ENCODE data around the gene STK11IP. TPM values are rescaled to one million over a fixed set of nuclear protein-coding genes. Genes with fewer than 3 reads are reported as not detected.

STK11IP gene
- total and polyA plus RNA-seq, 2 of the 13 experiments (the other 11 are each of a cell fraction or from before 2014, with no cell fraction given), result 12.8 to 24.0 TPM

DNA sequence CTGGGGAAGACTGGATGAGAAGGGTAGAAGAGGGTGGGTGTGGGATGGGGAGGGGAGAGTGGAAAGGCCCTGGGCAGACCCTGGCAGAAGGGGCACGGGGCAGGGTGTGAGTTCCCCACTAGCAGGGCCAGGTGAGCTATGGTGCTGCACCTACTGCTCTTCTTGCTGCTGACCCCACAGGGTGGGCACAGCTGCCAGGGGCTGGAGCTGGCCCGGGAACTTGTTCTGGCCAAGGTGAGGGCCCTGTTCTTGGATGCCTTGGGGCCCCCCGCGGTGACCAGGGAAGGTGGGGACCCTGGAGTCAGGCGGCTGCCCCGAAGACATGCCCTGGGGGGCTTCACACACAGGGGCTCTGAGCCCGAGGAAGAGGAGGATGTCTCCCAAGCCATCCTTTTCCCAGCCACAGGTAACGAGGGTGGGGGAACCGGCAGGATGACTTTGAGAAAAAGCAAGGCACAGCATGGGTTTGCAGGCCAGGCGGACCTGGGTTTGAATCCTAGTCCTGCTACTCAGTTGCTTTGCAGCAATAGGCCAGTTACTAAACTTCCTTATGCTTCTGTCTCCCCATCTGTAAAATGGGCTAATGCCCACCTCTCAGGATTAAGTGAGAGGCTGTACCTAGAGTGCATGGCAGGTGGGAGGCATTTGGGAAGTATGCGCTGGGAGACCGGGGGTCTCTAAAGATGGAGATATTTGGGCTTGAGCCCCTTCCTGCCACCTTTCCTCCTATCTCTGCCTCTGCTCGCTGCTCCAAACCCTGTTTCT, 25.2 kb upstream of the STK11IP start, which contains the start of gene INHA (continued):
- peak; percentile 75 for TF ChIP-seq HNRNPK (IDR thresholded peaks at IDR 0.05; ENCODE audit: low read depth, low read length, poor library complexity, severe bottlenecking)
- TF ChIP-seq, protein P1, sequence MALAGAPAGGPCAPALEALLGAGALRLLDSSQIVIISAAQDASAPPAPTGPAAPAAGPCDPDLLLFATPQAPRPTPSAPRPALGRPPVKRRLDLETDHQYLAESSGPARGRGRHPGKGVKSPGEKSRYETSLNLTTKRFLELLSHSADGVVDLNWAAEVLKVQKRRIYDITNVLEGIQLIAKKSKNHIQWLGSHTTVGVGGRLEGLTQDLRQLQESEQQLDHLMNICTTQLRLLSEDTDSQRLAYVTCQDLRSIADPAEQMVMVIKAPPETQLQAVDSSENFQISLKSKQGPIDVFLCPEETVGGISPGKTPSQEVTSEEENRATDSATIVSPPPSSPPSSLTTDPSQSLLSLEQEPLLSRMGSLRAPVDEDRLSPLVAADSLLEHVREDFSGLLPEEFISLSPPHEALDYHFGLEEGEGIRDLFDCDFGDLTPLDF (CRISPR knock-in tag; IDR thresholded peaks at IDR 0.05), result 0 out of 2 replicates have a peak, but pooled peaks have one; percentile 26
- TF ChIP-seq, protein P2, sequence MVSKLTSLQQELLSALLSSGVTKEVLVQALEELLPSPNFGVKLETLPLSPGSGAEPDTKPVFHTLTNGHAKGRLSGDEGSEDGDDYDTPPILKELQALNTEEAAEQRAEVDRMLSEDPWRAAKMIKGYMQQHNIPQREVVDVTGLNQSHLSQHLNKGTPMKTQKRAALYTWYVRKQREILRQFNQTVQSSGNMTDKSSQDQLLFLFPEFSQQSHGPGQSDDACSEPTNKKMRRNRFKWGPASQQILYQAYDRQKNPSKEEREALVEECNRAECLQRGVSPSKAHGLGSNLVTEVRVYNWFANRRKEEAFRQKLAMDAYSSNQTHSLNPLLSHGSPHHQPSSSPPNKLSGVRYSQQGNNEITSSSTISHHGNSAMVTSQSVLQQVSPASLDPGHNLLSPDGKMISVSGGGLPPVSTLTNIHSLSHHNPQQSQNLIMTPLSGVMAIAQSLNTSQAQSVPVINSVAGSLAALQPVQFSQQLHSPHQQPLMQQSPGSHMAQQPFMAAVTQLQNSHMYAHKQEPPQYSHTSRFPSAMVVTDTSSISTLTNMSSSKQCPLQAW (CRISPR knock-in tag; IDR thresholded peaks at IDR 0.05), result 0 out of 2 replicates have a peak, but pooled peaks have one; percentile 10
- TF ChIP-seq GTF3A (CRISPR knock-in tag; conservative IDR thresholded peaks at IDR 0.05), result 0 out of 2 replicates have a peak, but pooled peaks have one; percentile 76
- peak; percentile 48; the same call in 1 of the 2 replicates for TF ChIP-seq ZNF546 (CRISPR knock-in tag; conservative IDR thresholded peaks at IDR 0.05)
- TF ChIP-seq HNRNPL (IDR thresholded peaks at IDR 0.05; ENCODE audit: low read depth, low read length), result peak; percentile 91
- peak; percentile 10; the same call in 1 of the 2 replicates for TF ChIP-seq HIVEP1 (CRISPR knock-in tag; IDR thresholded peaks at IDR 0.05)
- TF ChIP-seq ZSCAN22 (CRISPR knock-in tag; IDR thresholded peaks at IDR 0.05), result 0 out of 2 replicates have a peak, but pooled peaks have one; percentile 2
- TF ChIP-seq ZNF678 (CRISPR knock-in tag; IDR thresholded peaks at IDR 0.05), result 0 out of 2 replicates have a peak, but pooled peaks have one; percentile 42
- 0 out of 2 replicates have a peak, but pooled peaks have one; percentile 8 for TF ChIP-seq ZNF570 (CRISPR knock-in tag; IDR thresholded peaks at IDR 0.05; ENCODE audit: borderline replicate concordance)
- TF ChIP-seq, protein P3, sequence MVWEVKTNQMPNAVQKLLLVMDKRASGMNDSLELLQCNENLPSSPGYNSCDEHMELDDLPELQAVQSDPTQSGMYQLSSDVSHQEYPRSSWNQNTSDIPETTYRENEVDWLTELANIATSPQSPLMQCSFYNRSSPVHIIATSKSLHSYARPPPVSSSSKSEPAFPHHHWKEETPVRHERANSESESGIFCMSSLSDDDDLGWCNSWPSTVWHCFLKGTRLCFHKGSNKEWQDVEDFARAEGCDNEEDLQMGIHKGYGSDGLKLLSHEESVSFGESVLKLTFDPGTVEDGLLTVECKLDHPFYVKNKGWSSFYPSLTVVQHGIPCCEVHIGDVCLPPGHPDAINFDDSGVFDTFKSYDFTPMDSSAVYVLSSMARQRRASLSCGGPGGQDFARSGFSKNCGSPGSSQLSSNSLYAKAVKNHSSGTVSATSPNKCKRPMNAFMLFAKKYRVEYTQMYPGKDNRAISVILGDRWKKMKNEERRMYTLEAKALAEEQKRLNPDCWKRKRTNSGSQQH (CRISPR knock-in tag; IDR thresholded peaks at IDR 0.05; ENCODE audit: low read depth), result 0 out of 2 replicates have a peak, but pooled peaks have one; percentile 28
- no peak for TF ChIP-seq REPIN1 (CRISPR knock-in tag; IDR thresholded peaks at IDR 0.05; ENCODE audit: borderline replicate concordance, low read depth)
- TF ChIP-seq, protein P4, sequence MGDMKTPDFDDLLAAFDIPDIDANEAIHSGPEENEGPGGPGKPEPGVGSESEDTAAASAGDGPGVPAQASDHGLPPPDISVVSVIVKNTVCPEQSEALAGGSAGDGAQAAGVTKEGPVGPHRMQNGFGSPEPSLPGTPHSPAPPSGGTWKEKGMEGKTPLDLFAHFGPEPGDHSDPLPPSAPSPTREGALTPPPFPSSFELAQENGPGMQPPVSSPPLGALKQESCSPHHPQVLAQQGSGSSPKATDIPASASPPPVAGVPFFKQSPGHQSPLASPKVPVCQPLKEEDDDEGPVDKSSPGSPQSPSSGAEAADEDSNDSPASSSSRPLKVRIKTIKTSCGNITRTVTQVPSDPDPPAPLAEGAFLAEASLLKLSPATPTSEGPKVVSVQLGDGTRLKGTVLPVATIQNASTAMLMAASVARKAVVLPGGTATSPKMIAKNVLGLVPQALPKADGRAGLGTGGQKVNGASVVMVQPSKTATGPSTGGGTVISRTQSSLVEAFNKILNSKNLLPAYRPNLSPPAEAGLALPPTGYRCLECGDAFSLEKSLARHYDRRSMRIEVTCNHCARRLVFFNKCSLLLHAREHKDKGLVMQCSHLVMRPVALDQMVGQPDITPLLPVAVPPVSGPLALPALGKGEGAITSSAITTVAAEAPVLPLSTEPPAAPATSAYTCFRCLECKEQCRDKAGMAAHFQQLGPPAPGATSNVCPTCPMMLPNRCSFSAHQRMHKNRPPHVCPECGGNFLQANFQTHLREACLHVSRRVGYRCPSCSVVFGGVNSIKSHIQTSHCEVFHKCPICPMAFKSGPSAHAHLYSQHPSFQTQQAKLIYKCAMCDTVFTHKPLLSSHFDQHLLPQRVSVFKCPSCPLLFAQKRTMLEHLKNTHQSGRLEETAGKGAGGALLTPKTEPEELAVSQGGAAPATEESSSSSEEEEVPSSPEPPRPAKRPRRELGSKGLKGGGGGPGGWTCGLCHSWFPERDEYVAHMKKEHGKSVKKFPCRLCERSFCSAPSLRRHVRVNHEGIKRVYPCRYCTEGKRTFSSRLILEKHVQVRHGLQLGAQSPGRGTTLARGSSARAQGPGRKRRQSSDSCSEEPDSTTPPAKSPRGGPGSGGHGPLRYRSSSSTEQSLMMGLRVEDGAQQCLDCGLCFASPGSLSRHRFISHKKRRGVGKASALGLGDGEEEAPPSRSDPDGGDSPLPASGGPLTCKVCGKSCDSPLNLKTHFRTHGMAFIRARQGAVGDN (CRISPR knock-in tag; IDR thresholded peaks at IDR 0.05), result peak; percentile 20
- TF ChIP-seq ZMYM3 (CRISPR knock-in tag; IDR thresholded peaks at IDR 0.05), result peak; percentile 72; the same call in 1 of the 2 replicates
- TF ChIP-seq, protein P5, sequence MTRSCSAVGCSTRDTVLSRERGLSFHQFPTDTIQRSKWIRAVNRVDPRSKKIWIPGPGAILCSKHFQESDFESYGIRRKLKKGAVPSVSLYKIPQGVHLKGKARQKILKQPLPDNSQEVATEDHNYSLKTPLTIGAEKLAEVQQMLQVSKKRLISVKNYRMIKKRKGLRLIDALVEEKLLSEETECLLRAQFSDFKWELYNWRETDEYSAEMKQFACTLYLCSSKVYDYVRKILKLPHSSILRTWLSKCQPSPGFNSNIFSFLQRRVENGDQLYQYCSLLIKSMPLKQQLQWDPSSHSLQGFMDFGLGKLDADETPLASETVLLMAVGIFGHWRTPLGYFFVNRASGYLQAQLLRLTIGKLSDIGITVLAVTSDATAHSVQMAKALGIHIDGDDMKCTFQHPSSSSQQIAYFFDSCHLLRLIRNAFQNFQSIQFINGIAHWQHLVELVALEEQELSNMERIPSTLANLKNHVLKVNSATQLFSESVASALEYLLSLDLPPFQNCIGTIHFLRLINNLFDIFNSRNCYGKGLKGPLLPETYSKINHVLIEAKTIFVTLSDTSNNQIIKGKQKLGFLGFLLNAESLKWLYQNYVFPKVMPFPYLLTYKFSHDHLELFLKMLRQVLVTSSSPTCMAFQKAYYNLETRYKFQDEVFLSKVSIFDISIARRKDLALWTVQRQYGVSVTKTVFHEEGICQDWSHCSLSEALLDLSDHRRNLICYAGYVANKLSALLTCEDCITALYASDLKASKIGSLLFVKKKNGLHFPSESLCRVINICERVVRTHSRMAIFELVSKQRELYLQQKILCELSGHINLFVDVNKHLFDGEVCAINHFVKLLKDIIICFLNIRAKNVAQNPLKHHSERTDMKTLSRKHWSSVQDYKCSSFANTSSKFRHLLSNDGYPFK (CRISPR knock-in tag; IDR thresholded peaks at IDR 0.05; ENCODE audit: borderline replicate concordance), result 0 out of 2 replicates have a peak, but pooled peaks have one; percentile 8

Data from HepG2 (cell line).